ENCODE data around the gene TMEM186. TPM values are rescaled to one million over a fixed set of nuclear protein-coding genes. Genes with fewer than 3 reads are reported as not detected.

TMEM186 gene
- total and polyA plus RNA-seq, 2 experiments from 2014 or later = 8.3 to 14.8 TPM

GRCh38 chr16:8801701-8802100, 4.3 kb upstream of the TMEM186 start (continued):
- TF ChIP-seq ZNF462 (CRISPR knock-in tag; IDR thresholded peaks at IDR 0.05) (no peak), STAT1 (IDR thresholded peaks at IDR 0.05; ENCODE audit: unreplicated experiment) (no peak)

GRCh38 chr16:8798535-8799157, 1.2 kb upstream of the TMEM186 start:
- peak overlapping the region; percentile 90 for H3K4me3 ChIP-seq
- H3K36me3 ChIP-seq (ENCODE audit: insufficient read depth) = peaks cover 20% of the 10 kb centered on the region
- Mint-ChIP-seq H3K4me3 (peak overlapping the region; percentile 95), H3K36me3 (ENCODE audit: low read depth) (peaks cover 43% of the 10 kb centered on the region), H3K9me3 (no peaks in the 10 kb centered on the region), H3K27ac (peak overlapping the region; percentile 86), H3K27me3 (ENCODE audit: insufficient read depth, low read depth, poor library complexity) (peaks cover 7% of the 10 kb centered on the region), H3K4me1 (peaks cover 8% of the 10 kb centered on the region)
- DNase-seq (ENCODE audit: low spot score) (no peak), ATAC-seq (no peak)
- no peaks in the 10 kb centered on the region for H3K9me2 ChIP-seq (ENCODE audit: insufficient read depth)
- H3K79me2 ChIP-seq (replicated peaks; ENCODE audit: insufficient read depth) = peaks cover 73% of the 10 kb centered on the region
- peaks cover 16% of the 10 kb centered on the region for H3K4me1 ChIP-seq (ENCODE audit: insufficient read depth)
- no peaks in the 10 kb centered on the region for H3K27me3 ChIP-seq (ENCODE audit: insufficient read depth)
- peaks cover 37% of the 10 kb centered on the region for H4K20me1 ChIP-seq (replicated peaks; ENCODE audit: insufficient read depth)
- peak overlapping the region; percentile 85 for H3K4me2 ChIP-seq
- H2AFZ ChIP-seq = no peak overlapping the region
- 0 out of 2 replicates have a peak, but pooled peaks cover 11% of the 10 kb centered on the region for H3F3A ChIP-seq (replicated peaks; ENCODE audit: low read depth)
- H3K27ac ChIP-seq (ENCODE audit: low read depth) = 0 out of 2 replicates have a peak overlapping the region, but pooled peaks have one; percentile 1
- TF ChIP-seq EZH2 (IDR thresholded peaks at IDR 0.05; ENCODE audit: low read depth, unreplicated experiment) = no peak
- TF ChIP-seq ZNF331 (CRISPR knock-in tag; IDR thresholded peaks at IDR 0.05; ENCODE audit: low read depth) = no peak
- TF ChIP-seq ZNF462 (CRISPR knock-in tag; IDR thresholded peaks at IDR 0.05) = no peak
- TF ChIP-seq POLR2AphosphoS5 (IDR thresholded peaks at IDR 0.05; ENCODE audit: low read depth) = no peak
- TF ChIP-seq ZNF114 (CRISPR knock-in tag; IDR thresholded peaks at IDR 0.05) = no peak
- no peak for TF ChIP-seq CTCF (conservative IDR thresholded peaks at IDR 0.05; ENCODE audit: low read depth in 2 of 2)
- no peak for TF ChIP-seq STAT1 (IDR thresholded peaks at IDR 0.05; ENCODE audit: unreplicated experiment)

All from GM23338 (cell line).